Trophoblast cell (in vitro differentiated cells and primary cell): ENCODE data around the gene CD59.
"Not testable (repeated sequence)": the region's sequence is repeated elsewhere in the genome, so short reads cannot be mapped to it uniquely, and the experiment has no call there.

ENCODE experiments used
- DNase-seq, 2 donors: peaks; one replicate each; pipeline ENCODE4 v3.0.0-alpha.2; 2016
- H2AFZ ChIP-seq: 2 replicates; pipeline ENCODE4 v1.6.1; 2013; ENCODE audit warnings: low read length, moderate library complexity, mild to moderate bottlenecking; ENCODE audit not compliant: insufficient read depth, poor library complexity
- H2AK5ac ChIP-seq: 2 replicates; pipeline ENCODE4 v1.6.1; 2013; ENCODE audit warnings: mild to moderate bottlenecking, low read length
- H2BK120ac ChIP-seq: 2 replicates; pipeline ENCODE4 v1.6.1; 2013; ENCODE audit warnings: low read length, mild to moderate bottlenecking, moderate library complexity; ENCODE audit not compliant: insufficient read depth, poor library complexity
- H2BK12ac ChIP-seq: 2 replicates; pipeline ENCODE4 v1.6.1; 2013; ENCODE audit warnings: mild to moderate bottlenecking, low read length, moderate library complexity
- H2BK5ac ChIP-seq: 2 replicates; pipeline ENCODE4 v1.6.1; 2013; ENCODE audit warnings: low read length, low read depth, moderate library complexity, mild to moderate bottlenecking; ENCODE audit not compliant: poor library complexity
- H3K14ac ChIP-seq: 2 replicates; pipeline ENCODE4 v1.6.1; 2013; ENCODE audit warnings: mild to moderate bottlenecking, low read length
- H3K18ac ChIP-seq: 2 replicates; pipeline ENCODE4 v1.6.1; 2013; ENCODE audit warnings: mild to moderate bottlenecking, low read length
- H3K23ac ChIP-seq: 2 replicates; pipeline ENCODE4 v1.6.1; 2013; ENCODE audit warnings: low read length
- H3K27ac ChIP-seq: 2 replicates; pipeline ENCODE4 v1.5.1; 2013; ENCODE audit warnings: low read depth, mild to moderate bottlenecking, inconsistent platforms, low read length, moderate library complexity
- H3K27me3 ChIP-seq: 2 replicates; pipeline ENCODE4 v1.6.1; 2013; ENCODE audit warnings: inconsistent platforms, mild to moderate bottlenecking, low read length, moderate library complexity; ENCODE audit not compliant: insufficient read depth
- H3K36me3 ChIP-seq, 2 experiments: 1 replicate in 1 of 2; 2 replicates in 1 of 2; pipeline ENCODE4 v1.6.1; 2013; ENCODE audit warnings: low read length in 2 of 2, mild to moderate bottlenecking in 2 of 2, moderate library complexity in 1 of 2; ENCODE audit not compliant: insufficient read depth in 2 of 2, control insufficient read depth in 1 of 2
- H3K4ac ChIP-seq: 2 replicates; pipeline ENCODE4 v1.6.1; 2013; ENCODE audit warnings: low read depth, mild to moderate bottlenecking, low read length, moderate library complexity
- H3K4me1 ChIP-seq, 2 experiments: 1 replicate in 1 of 2; 2 replicates in 1 of 2; pipeline ENCODE4 v1.6.1; 2013; ENCODE audit warnings: low read length in 2 of 2, mild to moderate bottlenecking in 2 of 2, moderate library complexity in 1 of 2; ENCODE audit not compliant: insufficient read depth in 2 of 2, control insufficient read depth in 1 of 2
- H3K4me2 ChIP-seq: 2 replicates; pipeline ENCODE4 v1.6.1; 2013; ENCODE audit warnings: inconsistent platforms, mild to moderate bottlenecking, low read length, moderate library complexity
- H3K4me3 ChIP-seq: 2 replicates; pipeline ENCODE4 v1.5.1; 2013; ENCODE audit warnings: mild to moderate bottlenecking, low read depth, low read length, inconsistent platforms
- H3K79me1 ChIP-seq: one replicate; pipeline ENCODE4 v1.6.1; 2013; ENCODE audit warnings: low read length
- H3K79me2 ChIP-seq: 2 replicates; pipeline ENCODE4 v1.6.1; 2013; ENCODE audit warnings: low read length, mild to moderate bottlenecking; ENCODE audit not compliant: control insufficient read depth, insufficient read depth, poor library complexity
- H3K9ac ChIP-seq: 2 replicates; pipeline ENCODE4 v1.6.1; 2013; ENCODE audit warnings: mild to moderate bottlenecking, low read length
- H3K9me3 ChIP-seq: 2 replicates; pipeline ENCODE4 v1.6.1; 2013; ENCODE audit warnings: low read depth, mild to moderate bottlenecking, control low read depth, inconsistent platforms, low read length; ENCODE audit not compliant: insufficient read depth
- H4K12ac ChIP-seq: 2 replicates; pipeline ENCODE4 v1.6.1; 2013; ENCODE audit warnings: low read depth, mild to moderate bottlenecking, low read length, moderate library complexity
- H4K8ac ChIP-seq: 2 replicates; pipeline ENCODE4 v1.6.1; 2013; ENCODE audit warnings: low read depth, mild to moderate bottlenecking, low read length, moderate library complexity
- H4K91ac ChIP-seq: one replicate; pipeline ENCODE4 v1.6.1; 2013; ENCODE audit warnings: low read depth, mild to moderate bottlenecking, low read length, moderate library complexity
- WGBS: extraction: QIAGEN DNeasy Blood & Tissue Kit; methylation state at CpG from one replicate; pipeline ENCODE4 v1.1.7; 2013; ENCODE audit warnings: missing lambda C conversion rate; ENCODE audit not compliant: insufficient read length, insufficient coverage; ENCODE audit errors: extremely low coverage; 5-methylcytosine and 5-hydroxymethylcytosine counted together

The CD59 gene

DNA sequence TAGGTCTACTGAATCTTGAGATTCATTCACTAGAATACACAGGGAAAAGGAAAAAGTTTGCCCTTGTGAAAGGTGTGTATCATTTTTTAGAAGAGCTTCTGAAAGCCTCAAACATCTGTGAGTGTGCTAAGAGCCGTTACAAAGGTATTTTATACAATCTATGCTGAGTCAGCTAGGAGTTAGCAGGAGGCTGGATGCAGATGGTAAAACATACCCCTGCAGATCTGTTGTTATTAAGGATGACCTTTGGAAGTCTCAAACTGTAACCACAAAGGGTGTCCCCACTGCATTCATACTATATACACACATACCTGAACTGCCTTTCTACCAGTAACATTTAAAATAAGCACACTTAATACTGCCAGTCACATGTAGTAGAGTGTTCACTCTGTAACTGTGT is 27.2 kb downstream of the CD59 start:
- Histone ChIP-seq H4K8ac (no peak overlapping the region), H2BK120ac (no peak overlapping the region), H2AFZ (no peak overlapping the region), H3K36me3 (peaks cover 11 to 24% of the 10 kb centered on the region in 2 experiments), H2BK5ac (no peak overlapping the region), H4K91ac (no peak overlapping the region), H3K4me3 (no peak overlapping the region), H3K9ac (no peak overlapping the region), H3K4me1 (peaks cover under 1 to 2% of the 10 kb centered on the region in 2 experiments), H4K12ac (no peak overlapping the region), H3K27ac (no peak overlapping the region), H2BK12ac (no peak overlapping the region), H3K79me1 (no peaks in the 10 kb centered on the region), H3K27me3 (no peaks in the 10 kb centered on the region), H3K79me2 (no peaks in the 10 kb centered on the region), H3K23ac (no peak overlapping the region), H2AK5ac (no peak overlapping the region), H3K18ac (no peak overlapping the region), H3K14ac (no peak overlapping the region), H3K4me2 (no peak overlapping the region), H3K4ac (no peak overlapping the region), H3K9me3 (no peaks in the 10 kb centered on the region)
- WGBS = no CpG with 5 or more reads among the region's 1 CpG
- DNase-seq = no peak

DNA sequence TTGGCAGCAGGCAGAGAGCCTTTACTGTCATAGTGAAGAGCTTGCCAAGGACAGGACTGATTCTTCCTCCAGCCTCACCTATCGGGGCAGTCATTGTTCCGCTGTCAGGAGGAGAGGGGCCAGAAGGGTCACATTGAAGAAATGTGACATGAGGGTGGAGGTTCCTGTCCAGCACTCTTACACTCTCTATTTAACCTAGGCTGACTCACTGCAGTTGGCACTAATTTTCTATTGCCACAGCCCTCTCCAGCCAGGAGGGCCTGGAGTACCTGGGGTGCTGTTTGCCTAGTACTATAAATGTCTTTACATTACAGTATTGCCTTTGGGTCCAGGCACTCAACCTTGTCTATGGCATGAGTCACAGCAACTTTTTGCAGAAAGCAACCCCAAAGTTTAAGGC is 28.4 kb downstream of the CD59 start:
- not testable (repeated sequence) for H3K9ac ChIP-seq, H3K4me2 ChIP-seq, H3K14ac ChIP-seq, H4K8ac ChIP-seq, H4K12ac ChIP-seq, H3K4me3 ChIP-seq, H3K79me1 ChIP-seq, H2AFZ ChIP-seq, H3K23ac ChIP-seq, H3K27ac ChIP-seq, H2BK12ac ChIP-seq, H3K4ac ChIP-seq, H3K18ac ChIP-seq, H3K27me3 ChIP-seq, H2AK5ac ChIP-seq, H2BK5ac ChIP-seq, H3K9me3 ChIP-seq, H2BK120ac ChIP-seq, H3K4me1 ChIP-seq, H3K79me2 ChIP-seq, DNase-seq, H4K91ac ChIP-seq
- peaks cover 11 to 24% of the 10 kb centered on the region in 2 experiments for H3K36me3 ChIP-seq
- WGBS = no CpG with 5 or more reads among the region's 2 CpGs

DNA sequence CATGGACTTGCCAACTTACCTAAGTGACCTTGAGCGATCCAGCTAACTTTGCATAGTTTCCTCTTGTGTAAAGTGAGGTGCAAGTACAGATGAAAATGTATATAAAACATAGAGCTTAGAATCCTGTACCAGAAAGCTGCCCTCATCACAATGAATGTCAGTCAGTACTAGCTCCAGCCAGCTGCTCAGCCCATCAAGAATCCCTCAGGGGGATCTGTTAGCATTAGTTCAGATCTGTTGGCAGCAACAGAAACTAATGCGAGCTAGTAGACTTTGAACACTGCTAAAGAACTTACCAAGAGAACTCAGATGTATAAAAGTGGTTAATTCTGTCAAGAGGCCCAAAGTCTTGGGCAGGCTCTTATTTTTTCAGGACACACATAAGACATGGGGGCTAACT is 29.3 kb downstream of the CD59 start:
- Histone ChIP-seq H3K4me1 (peaks cover 4 to 5% of the 10 kb centered on the region in 2 experiments), H3K27me3 (no peaks in the 10 kb centered on the region), H4K8ac (no peak overlapping the region), H3K4me3 (no peak overlapping the region), H3K27ac (no peak overlapping the region), H2BK5ac (no peak overlapping the region), H3K79me2 (no peaks in the 10 kb centered on the region), H2AK5ac (no peak overlapping the region), H4K91ac (no peak overlapping the region), H2BK120ac (no peak overlapping the region), H3K23ac (no peak overlapping the region), H3K4me2 (no peak overlapping the region), H3K18ac (no peak overlapping the region), H3K9me3 (no peaks in the 10 kb centered on the region), H3K14ac (no peak overlapping the region), H3K36me3 (peaks cover 11 to 24% of the 10 kb centered on the region in 2 experiments), H4K12ac (no peak overlapping the region), H2AFZ (no peak overlapping the region), H2BK12ac (no peak overlapping the region), H3K9ac (no peak overlapping the region), H3K4ac (no peak overlapping the region), H3K79me1 (peaks cover 1% of the 10 kb centered on the region)
- DNase-seq = no peak
- whole genome bisulfite sequencing = no CpG with 5 or more reads among the region's 2 CpGs

DNA sequence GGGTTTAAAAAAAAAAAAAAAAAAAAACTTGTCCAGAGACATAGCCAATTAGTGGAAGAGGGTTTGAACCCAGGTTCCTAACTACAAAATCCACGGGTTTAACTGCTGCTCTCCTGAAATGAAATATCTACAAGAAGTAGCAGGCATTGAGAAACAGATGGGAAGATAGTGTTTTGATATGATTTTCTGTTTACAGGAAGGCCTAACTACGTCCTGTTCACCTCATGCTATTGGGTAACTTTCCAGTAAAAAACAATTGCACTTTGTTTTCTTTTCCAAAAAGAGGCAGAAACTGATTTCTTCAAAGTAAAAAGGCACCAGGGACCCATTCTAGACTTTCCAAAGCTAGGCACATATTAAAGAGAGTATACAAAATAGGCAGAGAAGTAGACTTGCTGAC is 29.7 kb downstream of the CD59 start:
- Histone ChIP-seq H3K79me1 (peaks cover 1% of the 10 kb centered on the region), H3K4me3 (no peak overlapping the region), H4K8ac (no peak overlapping the region), H2BK120ac (no peak overlapping the region), H3K27me3 (no peaks in the 10 kb centered on the region), H2AK5ac (no peak overlapping the region), H3K4ac (no peak overlapping the region), H4K91ac (no peak overlapping the region), H3K9ac (no peak overlapping the region), H2AFZ (no peak overlapping the region), H3K23ac (no peak overlapping the region), H4K12ac (no peak overlapping the region), H3K14ac (no peak overlapping the region), H3K4me2 (no peak overlapping the region), H3K18ac (no peak overlapping the region), H3K4me1 (peaks cover 4 to 5% of the 10 kb centered on the region in 2 experiments), H3K27ac (no peak overlapping the region), H3K79me2 (no peaks in the 10 kb centered on the region), H2BK12ac (no peak overlapping the region), H2BK5ac (no peak overlapping the region), H3K9me3 (no peaks in the 10 kb centered on the region), H3K36me3 (peaks cover 11 to 24% of the 10 kb centered on the region in 2 experiments)
- no peak for DNase-seq
- WGBS = no CpG with 5 or more reads among the region's 2 CpGs
